Activated gamma-delta T cell (primary cell): ENCODE measurements around the gene EVI5.
"Not testable (repeated sequence)": the region's sequence is repeated elsewhere in the genome, so short reads cannot be mapped to it uniquely, and the experiment has no call there.

Experiments
- DNase-seq: peaks from one replicate; lab custom pipeline; 2025; lab: John Stamatoyannopoulos, UW

Gene EVI5

GRCh38 chr1:92791487-92792066 lies 6.7 kb upstream of the EVI5 start:
- no peak for DNase-seq

DNA sequence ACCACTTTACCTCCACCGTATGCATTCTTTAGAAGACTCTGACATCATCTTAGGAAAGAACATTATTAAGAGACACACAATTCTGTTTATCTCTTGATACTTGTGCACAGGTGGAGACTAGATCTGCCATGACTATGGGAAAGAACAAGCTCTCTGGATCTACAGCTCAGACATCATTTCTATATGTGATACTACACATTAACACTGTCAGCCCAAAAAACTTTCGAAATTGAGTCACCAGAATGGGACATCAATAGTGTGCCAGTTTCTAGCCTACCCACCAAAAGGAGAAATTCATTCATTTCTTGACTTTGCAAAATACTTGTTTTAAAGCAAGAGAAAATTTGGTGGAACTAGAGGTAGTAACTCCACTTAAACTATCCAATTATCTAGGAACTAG lies 6.0 kb upstream of the EVI5 start:
- no peak for DNase-seq

DNA sequence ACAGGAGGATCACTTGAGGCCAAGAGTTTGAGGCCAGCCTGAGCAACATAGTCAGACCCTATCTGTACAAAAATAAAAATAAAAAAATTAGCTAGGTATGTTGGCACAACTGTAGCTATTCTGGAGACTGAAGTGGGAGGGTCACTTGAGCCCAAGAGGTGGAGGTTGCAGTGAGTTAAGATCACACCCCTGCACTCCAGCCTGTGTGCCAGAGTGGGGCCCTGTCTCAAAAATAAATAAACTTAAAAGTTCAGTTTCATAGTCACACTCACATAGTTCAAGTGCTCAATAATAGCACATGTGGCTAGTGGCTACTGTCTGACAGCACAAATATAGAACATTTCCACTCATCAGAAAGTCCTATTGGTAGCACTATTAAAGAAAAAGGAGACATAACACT lies 5.2 kb upstream of the EVI5 start:
- no peak for DNase-seq

DNA sequence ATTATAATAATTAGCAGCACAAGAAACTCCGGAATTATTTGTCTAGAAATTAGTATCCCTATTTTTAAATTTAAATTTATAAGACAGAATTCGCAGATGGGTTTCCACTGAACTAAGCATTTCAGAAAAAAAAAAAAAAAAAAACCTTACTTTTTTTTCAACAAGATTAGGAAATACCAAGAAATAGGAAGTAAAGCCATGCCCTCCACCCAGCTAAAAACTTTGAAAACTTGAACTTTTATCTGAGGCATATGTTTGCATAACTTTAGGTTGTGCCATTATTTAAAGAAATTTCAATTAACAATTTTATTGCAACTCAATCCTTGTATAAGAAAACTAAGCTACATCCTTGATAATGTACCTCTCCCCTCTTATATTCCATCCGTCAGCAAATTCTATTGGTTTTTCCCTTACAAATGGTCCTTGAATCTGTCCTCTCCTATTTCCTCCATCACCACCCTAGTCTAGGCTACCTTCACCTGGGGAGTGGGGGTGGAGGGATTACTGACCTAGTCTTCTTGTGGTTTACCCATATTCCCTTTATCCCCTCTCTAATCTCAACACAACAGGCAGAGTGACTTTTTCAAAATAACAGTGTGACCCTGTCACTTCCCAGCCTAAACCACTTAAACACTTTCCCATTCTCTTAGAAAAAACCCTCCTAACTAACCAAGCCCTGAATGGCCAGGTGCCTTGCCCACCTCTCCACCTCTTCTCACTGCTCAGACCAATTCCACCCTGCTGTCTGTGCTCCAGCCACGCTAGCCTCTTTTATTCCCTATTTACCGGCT lies 1.4 kb upstream of the EVI5 start:
- DNase-seq: no peak

- DNase-seq: no peak
Observed at GRCh38 chr1:92784021-92784638, 778 bp downstream of the EVI5 start.

- not testable (repeated sequence) for DNase-seq
Observed at GRCh38 chr1:92783550-92783949, 1.4 kb downstream of the EVI5 start.

GRCh38 chr1:92778376-92778775 lies 6.5 kb downstream of the EVI5 start:
- no peak for DNase-seq

DNA sequence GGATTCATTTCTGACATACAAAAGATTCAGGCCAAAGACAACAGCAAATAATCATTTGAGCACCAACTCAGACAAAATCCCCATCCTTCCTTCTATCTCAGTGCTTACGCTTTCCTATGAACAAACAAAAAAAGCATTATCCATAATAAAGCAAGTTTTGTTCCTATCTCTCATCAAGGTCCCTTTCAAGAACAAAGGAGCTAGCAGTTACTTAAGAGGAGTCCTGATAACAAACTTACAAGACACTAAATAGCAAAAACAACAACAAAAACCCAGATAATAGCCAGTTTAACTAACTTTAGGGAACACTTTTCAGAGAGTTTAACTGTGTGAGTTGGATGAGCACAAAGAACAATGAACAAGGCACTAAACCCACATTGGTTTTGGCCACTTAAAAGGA lies 10.5 kb downstream of the EVI5 start:
- DNase-seq: no peak

- DNase-seq: not testable (repeated sequence)
Observed at GRCh38 chr1:92773749-92774148, 11.2 kb downstream of the EVI5 start.

DNA sequence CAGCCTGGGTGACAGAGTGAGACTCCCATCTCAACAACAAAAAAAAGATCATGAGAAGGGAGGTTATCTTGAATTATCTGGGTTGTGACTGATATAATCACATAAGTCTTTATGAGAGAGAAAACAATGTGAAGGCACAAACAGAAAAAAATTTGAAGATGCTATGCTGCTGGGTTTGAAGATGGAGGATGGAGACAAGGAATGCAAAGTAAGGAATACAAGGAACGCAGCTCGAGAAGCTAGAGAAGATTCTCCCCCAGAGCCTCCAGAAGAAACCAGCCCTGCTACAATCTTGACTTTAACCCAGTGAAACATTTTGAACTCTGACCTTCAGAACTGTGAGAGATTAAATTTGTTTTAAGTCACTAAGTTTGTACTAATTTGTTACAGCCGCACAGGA lies 15.1 kb downstream of the EVI5 start:
- no peak for DNase-seq

DNA sequence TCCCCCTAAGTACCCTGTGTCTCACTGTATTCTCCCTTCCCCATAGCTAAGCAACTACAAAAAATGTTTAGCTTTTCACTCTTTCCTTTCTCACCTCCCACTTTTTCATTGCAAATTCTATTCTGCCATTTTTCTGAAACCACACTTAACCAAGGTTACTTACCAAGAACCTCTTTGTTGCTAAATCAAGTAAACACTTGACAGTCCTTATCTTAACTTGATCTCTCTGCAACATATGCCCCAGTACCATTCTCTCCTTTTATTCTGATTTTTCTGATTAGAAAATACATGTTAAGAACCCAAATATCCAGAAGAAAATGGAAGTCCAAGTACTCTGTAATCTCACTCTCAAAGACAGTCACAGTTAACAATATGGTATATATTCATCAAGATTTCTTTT lies 16.0 kb downstream of the EVI5 start:
- DNase-seq: no peak

GRCh38 chr1:92768296-92768695 lies 16.6 kb downstream of the EVI5 start:
- DNase-seq: no peak

DNA sequence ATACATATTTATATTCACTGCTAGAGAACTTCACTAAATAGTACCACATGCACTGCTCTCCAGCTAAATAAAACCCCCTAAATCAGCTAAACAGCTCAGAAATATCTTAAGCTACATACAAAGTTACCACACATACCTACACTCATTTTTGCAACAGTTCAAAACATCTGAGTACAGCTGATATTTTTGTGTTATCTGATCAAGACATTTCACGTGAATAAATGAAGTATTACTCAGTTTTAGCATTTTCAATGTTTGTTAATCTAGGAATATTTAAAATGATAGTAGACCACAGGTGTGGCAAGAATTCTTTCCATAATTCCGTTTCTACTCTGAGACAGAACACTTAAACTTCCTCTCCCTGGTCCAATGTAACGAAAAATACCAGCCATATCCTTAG lies 20.8 kb downstream of the EVI5 start:
- DNase-seq: no peak

GRCh38 chr1:92762355-92762754 lies 22.6 kb downstream of the EVI5 start:
- no peak for DNase-seq

DNA sequence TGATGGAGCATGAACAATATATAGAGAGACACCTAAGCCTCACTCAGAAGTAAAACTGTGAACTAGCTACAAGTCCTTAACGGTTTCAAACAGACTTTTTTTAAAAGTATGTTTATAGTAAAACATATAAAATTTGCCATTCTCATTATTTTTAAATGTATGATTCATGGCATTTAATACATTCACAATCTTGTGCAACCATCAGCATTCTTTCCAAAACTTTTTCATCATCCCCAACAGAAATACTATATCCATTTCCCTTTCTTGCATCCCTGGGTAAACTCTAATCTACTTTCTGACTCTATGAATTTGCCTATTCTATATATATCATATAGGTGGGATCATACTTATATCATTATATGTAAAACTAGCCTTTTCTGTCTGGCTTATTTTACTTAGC lies 25.5 kb downstream of the EVI5 start:
- no peak for DNase-seq

- no peak for DNase-seq
Observed at GRCh38 chr1:92756537-92756936, 28.4 kb downstream of the EVI5 start.

GRCh38 chr1:92755541-92756461 lies 29.1 kb downstream of the EVI5 start:
- DNase-seq: no peak

DNA sequence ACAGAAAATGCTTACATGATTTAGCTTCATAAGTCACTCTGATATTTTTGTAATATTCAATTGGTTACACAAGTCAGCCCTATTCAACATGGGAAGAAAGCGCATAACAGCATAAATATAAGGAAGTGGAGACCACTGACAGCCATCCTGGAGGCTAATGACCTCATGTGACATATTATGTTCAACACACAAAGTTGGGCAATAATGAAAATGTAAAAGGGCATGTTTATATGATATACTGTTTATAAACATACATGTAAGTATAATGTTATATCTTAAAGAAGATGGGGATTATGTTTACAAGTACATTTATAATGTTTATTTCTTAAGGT lies 30.2 kb downstream of the EVI5 start:
- no peak for DNase-seq

DNA sequence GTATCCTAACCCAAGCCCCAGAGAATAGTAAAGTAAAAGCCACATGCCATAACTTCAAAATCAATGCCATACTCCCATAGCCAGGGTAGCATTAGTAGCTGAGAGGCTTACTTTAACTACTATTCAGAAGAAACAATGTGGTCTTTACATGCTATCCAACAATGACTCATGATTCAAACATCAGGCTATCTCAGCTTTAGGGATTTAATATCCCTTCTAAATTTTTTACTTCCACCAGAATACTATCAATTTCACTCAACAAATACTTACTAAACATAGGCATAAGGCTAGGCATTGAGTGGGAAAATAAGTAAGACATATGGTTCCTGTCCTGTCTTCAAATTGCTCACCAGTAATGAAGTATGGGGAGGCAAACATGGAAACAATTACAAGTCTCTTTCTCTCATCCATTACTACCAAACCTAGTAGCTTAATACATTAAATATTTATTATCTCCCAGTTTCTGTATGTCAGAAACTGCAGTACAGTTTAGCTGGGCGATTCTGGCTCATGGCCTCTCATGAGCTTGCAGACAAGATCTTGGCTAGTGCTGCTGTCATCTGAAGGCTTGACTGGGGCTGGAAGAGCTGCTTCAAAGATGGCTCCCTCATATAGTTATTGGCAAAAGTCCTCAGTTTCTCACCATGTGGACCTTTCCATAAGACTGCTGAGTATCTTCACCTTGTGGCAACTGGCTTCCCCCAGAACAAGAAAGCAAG lies 30.7 kb downstream of the EVI5 start:
- DNase-seq: no peak

GRCh38 chr1:92752719-92753118 lies 32.2 kb downstream of the EVI5 start:
- DNase-seq: no peak

DNA sequence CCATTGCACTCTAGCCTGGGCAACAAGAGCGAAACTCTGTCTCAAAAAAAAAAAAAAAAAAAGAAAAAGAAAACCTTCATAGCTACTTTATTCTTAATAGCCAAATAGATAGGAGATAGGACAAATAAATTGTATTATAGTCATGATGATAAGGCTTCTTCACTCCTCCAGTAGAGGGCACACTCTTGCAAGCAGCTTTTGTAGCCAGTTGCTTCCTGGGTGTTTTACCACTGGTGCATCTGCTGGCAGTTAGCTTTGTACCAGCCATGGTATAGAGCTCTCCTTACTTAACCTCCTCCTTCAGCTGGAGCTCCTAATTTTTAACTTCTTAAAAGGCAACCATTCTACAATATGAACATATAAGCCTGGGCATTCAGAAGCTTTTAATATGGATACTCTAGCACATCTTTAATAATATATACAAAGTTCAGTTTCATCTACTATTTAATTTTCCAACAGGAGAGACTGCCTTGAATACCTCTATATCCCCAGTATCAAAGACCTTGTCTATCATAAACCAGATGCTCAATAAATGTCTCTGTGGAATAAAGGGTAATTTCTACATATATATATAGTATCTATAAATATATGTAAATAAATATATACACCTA lies 35.8 kb downstream of the EVI5 start:
- no peak for DNase-seq
